H1 (cell line): Measurements from ENCODE around the gene IGSF9. TPM values are rescaled to one million over a fixed set of nuclear protein-coding genes. Genes with fewer than 3 reads are reported as not detected.

Source experiments
- CTCF ChIA-PET: fragments of 300-600 bp; sonication (Branson Sonifier 250); formaldehyde crosslinking; loops from one replicate; lab custom pipeline; 2021; ENCODE audit not compliant: partially characterized antibody; lab: Charles Lee
- POLR2A ChIA-PET: fragments of 300-600 bp; sonication (Branson Sonifier 250); formaldehyde crosslinking; loops from one replicate; lab custom pipeline; 2021; ENCODE audit warnings: inconsistent platforms; ENCODE audit not compliant: partially characterized antibody; lab: Charles Lee
- DNase-seq, 2 experiments: peaks; one replicate each; pipeline versions ENCODE4 v3.0.0 to v3.0.0-alpha.2; 2010 to 2022; ENCODE audit warnings: low spot score in 2 of 2, low read depth in 1 of 2, mixed read lengths in 1 of 2
- FAIRE-seq: peaks from 2 replicates; lab custom pipeline; 2011; peaks lifted over from hg19 to GRCh38; lab: Jason Lieb, UNC
- H2AFZ ChIP-seq: 2 replicates; pipeline ENCODE4 v1.8.1; 2012; ENCODE audit warnings: low read length, inconsistent platforms
- H2AK5ac ChIP-seq: 2 replicates; pipeline ENCODE4 v1.6.1; 2013; ENCODE audit warnings: low read depth, low read length
- H2BK120ac ChIP-seq: replicated peaks from 2 replicates; pipeline ENCODE3; 2013; ENCODE audit warnings: low read depth, low read length, inconsistent platforms
- H2BK12ac ChIP-seq: 2 replicates; pipeline ENCODE4 v1.6.1; 2013; ENCODE audit warnings: low read depth, low read length
- H2BK15ac ChIP-seq: 2 replicates; pipeline ENCODE4 v1.6.1; 2013; ENCODE audit warnings: low read length
- H2BK20ac ChIP-seq: 2 replicates; pipeline ENCODE4 v1.6.1; 2013; ENCODE audit warnings: low read length
- H2BK5ac ChIP-seq: 2 replicates; pipeline ENCODE4 v1.6.1; 2013; ENCODE audit warnings: low read depth, low read length
- H3K14ac ChIP-seq: 2 replicates; pipeline ENCODE4 v1.6.1; 2013; ENCODE audit warnings: inconsistent platforms; ENCODE audit not compliant: insufficient read length
- H3K18ac ChIP-seq: 2 replicates; pipeline ENCODE4 v1.6.1; 2013; ENCODE audit warnings: low read length; ENCODE audit errors: extremely low read depth
- H3K23ac ChIP-seq: 2 replicates; pipeline ENCODE4 v1.6.1; 2013; ENCODE audit warnings: inconsistent platforms; ENCODE audit not compliant: insufficient read length
- H3K23me2 ChIP-seq: 2 replicates; pipeline ENCODE4 v1.6.1; 2013; ENCODE audit warnings: low read depth, low read length
- H3K27ac ChIP-seq: 2 replicates; pipeline ENCODE4 v1.6.1; 2011; ENCODE audit warnings: low read depth, low read length, inconsistent platforms
- H3K27me3 ChIP-seq, 4 experiments: replicated peaks in 1 of 4; 1 replicate in 1 of 4; 2 replicates in 3 of 4; pipeline versions ENCODE4 v1.6.1 to v1.8.1; 2011 to 2013; ENCODE audit warnings: low read length in 3 of 4, mild to moderate bottlenecking in 3 of 4, inconsistent platforms in 2 of 4, mixed read lengths in 2 of 4, moderate library complexity in 1 of 4; ENCODE audit not compliant: control insufficient read depth in 3 of 4, insufficient read depth in 3 of 4; ENCODE audit errors: extremely low read depth in 1 of 4
- H3K36me3 ChIP-seq, 4 experiments: 2 replicates each; pipeline versions ENCODE4 v1.6.1 to v1.8.1; 2011 to 2013; ENCODE audit warnings: mild to moderate bottlenecking in 4 of 4, low read length in 3 of 4, moderate library complexity in 2 of 4, control low read depth in 1 of 4, inconsistent platforms in 1 of 4; ENCODE audit not compliant: insufficient read depth in 4 of 4, control insufficient read depth in 2 of 4
- H3K4ac ChIP-seq: replicated peaks from 2 replicates; pipeline ENCODE3; 2013; ENCODE audit warnings: low read length, low read depth, mixed read lengths, inconsistent platforms; ENCODE audit not compliant: insufficient read length
- H3K4me1 ChIP-seq, 4 experiments: replicated peaks in 1 of 4; 1 replicate in 1 of 4; 2 replicates in 3 of 4; pipeline versions ENCODE4 v1.6.1 to v1.8.1; 2011 to 2013; ENCODE audit warnings: low read length in 3 of 4, inconsistent platforms in 2 of 4, mixed read lengths in 1 of 4; ENCODE audit not compliant: insufficient read depth in 4 of 4, control insufficient read depth in 3 of 4
- H3K4me2 ChIP-seq, 2 experiments: 2 replicates each; pipeline versions ENCODE4 v1.6.1 to v1.8.1; 2011 to 2013; ENCODE audit warnings: low read depth in 2 of 2, low read length in 2 of 2, control low read depth in 1 of 2, inconsistent platforms in 1 of 2, mild to moderate bottlenecking in 1 of 2; ENCODE audit not compliant: insufficient read depth in 1 of 2
- H3K4me3 ChIP-seq, 4 experiments: fragments of 200-600, 300-600 bp in 1 of 4; sonication (generic), shearing (Covaris generic), sonication (Bioruptor Twin) in 1 of 4; 2 replicates each; pipeline versions ENCODE4 v1.5.1 to v1.8.1; 2011 to 2016; ENCODE audit warnings: low read length in 4 of 4, low read depth in 3 of 4, control low read depth in 2 of 4, inconsistent platforms in 2 of 4, mild to moderate bottlenecking in 2 of 4, mixed read lengths in 1 of 4, moderate library complexity in 1 of 4; ENCODE audit not compliant: insufficient read depth in 2 of 4; ENCODE audit errors: extremely low read depth in 1 of 4
- H3K56ac ChIP-seq: replicated peaks from 2 replicates; pipeline ENCODE3; 2013; ENCODE audit warnings: low read depth, mild to moderate bottlenecking, mixed read lengths, low read length, inconsistent platforms; ENCODE audit not compliant: insufficient read length
- H3K79me1 ChIP-seq: 2 replicates; pipeline ENCODE4 v1.6.1; 2013; ENCODE audit warnings: low read depth, low read length, control low read depth
- H3K79me2 ChIP-seq, 2 experiments: 2 replicates each; pipeline versions ENCODE4 v1.6.1 to v1.8.1; 2012 to 2013; ENCODE audit warnings: low read length in 2 of 2, mild to moderate bottlenecking in 2 of 2, inconsistent platforms in 1 of 2; ENCODE audit not compliant: insufficient read depth in 2 of 2, control insufficient read depth in 1 of 2
- H3K9ac ChIP-seq, 4 experiments: replicated peaks in 1 of 4; 1 replicate in 1 of 4; 2 replicates in 3 of 4; pipeline versions ENCODE4 v1.6.1 to v1.8.1; 2011 to 2013; ENCODE audit warnings: low read depth in 3 of 4, low read length in 3 of 4, control low read depth in 2 of 4, mild to moderate bottlenecking in 2 of 4, moderate library complexity in 2 of 4, inconsistent platforms in 1 of 4; ENCODE audit errors: extremely low read depth in 1 of 4
- H3K9me3 ChIP-seq, 2 experiments: 2 replicates each; pipeline versions ENCODE4 v1.6.1 to v1.8.1; 2012 to 2013; ENCODE audit warnings: mild to moderate bottlenecking in 2 of 2, moderate library complexity in 2 of 2, control low read depth in 1 of 2, inconsistent platforms in 1 of 2, low read depth in 1 of 2, low read length in 1 of 2, mixed read lengths in 1 of 2; ENCODE audit not compliant: insufficient read depth in 2 of 2
- H4K20me1 ChIP-seq, 2 experiments: replicated peaks in 1 of 2; 2 replicates each; pipeline versions ENCODE3 to v1.8.1; 2011 to 2013; ENCODE audit warnings: inconsistent platforms in 2 of 2, low read length in 2 of 2, mild to moderate bottlenecking in 1 of 2; ENCODE audit not compliant: insufficient read depth in 2 of 2, control insufficient read depth in 1 of 2
- H4K5ac ChIP-seq: 2 replicates; pipeline ENCODE4 v1.6.1; 2013; ENCODE audit warnings: low read length, low read depth, mixed read lengths, inconsistent platforms; ENCODE audit not compliant: insufficient read length
- H4K8ac ChIP-seq: 2 replicates; pipeline ENCODE4 v1.8.0; 2013; ENCODE audit warnings: mild to moderate bottlenecking, moderate library complexity, low read length, inconsistent platforms; ENCODE audit not compliant: insufficient read depth; ENCODE audit errors: extremely low read depth
- H4K91ac ChIP-seq: replicated peaks from 2 replicates; pipeline ENCODE3; 2013; ENCODE audit warnings: low read length, mixed read lengths, inconsistent platforms; ENCODE audit not compliant: insufficient read length
- ATF2 ChIP-seq: IDR thresholded peaks from 2 replicates; pipeline ENCODE4 v1.6.1; 2012; ENCODE audit warnings: low read length, inconsistent platforms
- KDM4A ChIP-seq: IDR thresholded peaks from one replicate; pipeline ENCODE4 v1.7.1; 2012; ENCODE audit warnings: low read depth, mild to moderate bottlenecking, moderate library complexity, low read length, inconsistent platforms; ENCODE audit not compliant: severe bottlenecking
- NANOG ChIP-seq: IDR thresholded peaks from 2 replicates; pipeline ENCODE4 v1.6.1; 2011; ENCODE audit warnings: low read length, low read depth, mild to moderate bottlenecking, inconsistent platforms; ENCODE audit not compliant: insufficient read depth, poor library complexity, severe bottlenecking
- RAD21 ChIP-seq, 2 experiments: IDR thresholded peaks in 1 of 2; conservative IDR thresholded peaks in 1 of 2; 2 replicates each; pipeline ENCODE4 v1.6.1; 2011; ENCODE audit warnings: low read depth in 2 of 2, low read length in 2 of 2, improper control_type of control experiment in 1 of 2, inconsistent platforms in 1 of 2, mild to moderate bottlenecking in 1 of 2, moderate library complexity in 1 of 2
- RNF2 ChIP-seq: fragments of 200-900, 300-1000 bp; sonication (generic); IDR thresholded peaks from 2 replicates; pipeline ENCODE4 v1.7.1; 2016; ENCODE audit warnings: borderline replicate concordance, low read depth, mild to moderate bottlenecking, antibody characterized with exemption, low read length; ENCODE audit not compliant: poor library complexity, severe bottlenecking; ENCODE audit errors: missing control alignments
- SIX5 ChIP-seq: IDR thresholded peaks from 2 replicates; pipeline ENCODE4 v1.6.1; 2011; ENCODE audit warnings: mild to moderate bottlenecking, low read depth, low read length
- SP1 ChIP-seq: IDR thresholded peaks from 2 replicates; pipeline ENCODE4 v1.6.1; 2011; ENCODE audit warnings: low read depth, low read length
- TCF12 ChIP-seq: IDR thresholded peaks from 2 replicates; pipeline ENCODE4 v1.6.1; 2011; ENCODE audit warnings: low read depth, mild to moderate bottlenecking, low read length
- WGBS, 2 experiments: shearing (Covaris generic) in 1 of 2; methylation state at CpG; one replicate each; pipeline versions ENCODE4 v1.1.6 to v1.1.7; 2013 to 2015; ENCODE audit warnings: low lambda C conversion rate in 2 of 2, mixed read lengths in 2 of 2, inconsistent platforms in 1 of 2, low coverage in 1 of 2, missing lambda C conversion rate in 1 of 2; ENCODE audit not compliant: insufficient replicate concordance in 2 of 2, insufficient coverage in 1 of 2, insufficient read length in 1 of 2; ENCODE audit errors: extremely low coverage in 1 of 2, missing lambda C conversion rate in 1 of 2; 5-methylcytosine and 5-hydroxymethylcytosine counted together
- polyA plus RNA-seq, 7 experiments: library from polyadenylated mRNA; depleted of rRNA in 3 of 7; stranded (reverse) in 5 of 7; unstranded in 2 of 7; fragments of >200 nt in 5 of 7; fragments of 200-250 nt in 2 of 7; gene quantifications; 1 replicate in 5 of 7; 2 replicates in 1 of 7; 4 replicates in 1 of 7; pipeline versions ENCODE4 v1.2.1 to v1.2.3, GENCODE V29; 2011 to 2013; ENCODE audit warnings: missing spikeins in 2 of 7, mixed read lengths in 2 of 7
- total RNA-seq: library from RNA; stranded (reverse); fragmentation: NEBNext Ultra II Directional; extraction: Animal tissue kit (Norgen Biotek cat#: 25700); gene quantifications from 2 replicates; pipeline ENCODE4 v1.2.1, GENCODE V29; 2021

Gene IGSF9
- total and polyA plus RNA-seq, 2 of the 8 experiments (the other 6 are each of a cell fraction or from before 2014, with no cell fraction given): 10.9 to 28.1 TPM

- no peak overlapping the region for H2BK12ac ChIP-seq
- peaks cover 0 to 3% of the 10 kb centered on the region in 2 experiments for H4K20me1 ChIP-seq
- H3K4ac ChIP-seq: no peak overlapping the region
- H3K18ac ChIP-seq: no peak overlapping the region
- ChIA-PET POLR2A (interaction anchor here (1.4 kb wide), 1 partner anchor 18 kb away, joined by 4 read pairs; the partner anchor contains the start of gene CFAP45), CTCF (interaction anchor here (0.7 to 7.5 kb wide), 5 partner anchors 11 to 119 kb away, joined by 3 to 43 read pairs (median 9); no protein-coding TSS in a partner anchor)
- no peak overlapping the region for H3K56ac ChIP-seq
- H2AK5ac ChIP-seq: no peak overlapping the region
- no peak overlapping the region for H4K8ac ChIP-seq
- peaks cover 14 to 29% (median 20%) of the 10 kb centered on the region in 4 experiments for H3K4me1 ChIP-seq
- no peak overlapping the region for H2BK120ac ChIP-seq
- no peaks in the 10 kb centered on the region for H3K9me3 ChIP-seq
- no peak overlapping the region for H2BK5ac ChIP-seq
- peaks cover 3% of the 10 kb centered on the region for H3K79me1 ChIP-seq
- H3K23ac ChIP-seq: no peak overlapping the region
- H3K27ac ChIP-seq: no peak overlapping the region
- H3K4me3 ChIP-seq: no peak overlapping the region
- DNase-seq: no peak
- H3K36me3 ChIP-seq: peaks cover 0 to 16% (median 2%) of the 10 kb centered on the region in 4 experiments; a peak in 4 of 8 replicates
- H3K9ac ChIP-seq: no peak overlapping the region
- FAIRE-seq: no peak
- no peak overlapping the region for H2BK15ac ChIP-seq
- no peaks in the 10 kb centered on the region for H3K27me3 ChIP-seq
- H2BK20ac ChIP-seq: no peak overlapping the region
- no peaks in the 10 kb centered on the region; the same call in 1 of the 2 replicates for H3K23me2 ChIP-seq
- WGBS, 2 experiments: 92% methylated on average over 13 of the region's 13 CpGs; no CpG with 5 or more reads in 1 of the 2 experiments
- no peak overlapping the region for H3K4me2 ChIP-seq
- peaks cover 0 to 9% of the 10 kb centered on the region in 2 experiments; a peak in 2 of 4 replicates for H3K79me2 ChIP-seq
- H4K91ac ChIP-seq: no peak overlapping the region
- no peak overlapping the region for H4K5ac ChIP-seq
- no peak overlapping the region for H3K14ac ChIP-seq
- TF ChIP-seq TCF12 (no peak), SP1 (peak; percentile 65; the same call in 1 of the 2 replicates), ATF2 (no peak), NANOG (no peak), RAD21 (IDR thresholded peaks at IDR 0.05 in 1 of 2, conservative IDR thresholded peaks at IDR 0.05 in 1 of 2; ENCODE audit: low read depth in 2 of 2, low read length in 2 of 2) (no peak), RNF2 (no peak), KDM4A (no peak), SIX5 (peak; percentile 9; the same call in 1 of the 2 replicates)
- H2AFZ ChIP-seq: no peak overlapping the region
Observed at GRCh38 chr1:159918352-159919200, 26.8 kb downstream of the IGSF9 start.
